Fibroblast of lung (primary cell): ENCODE data around the gene DTX3L. TPM values are rescaled to one million over a fixed set of nuclear protein-coding genes. Genes with fewer than 3 reads are reported as not detected.

ENCODE experiments used
- DNase-seq, 2 donors: peaks; one replicate each; pipeline versions ENCODE4 v3.0.0 to v3.0.0-alpha.2; 2010; ENCODE audit warnings: low read depth in 2 of 2
- H2AFZ ChIP-seq: 2 replicates; pipeline ENCODE4 v1.5.1; 2012; ENCODE audit warnings: low read length, control low read depth, inconsistent platforms
- H3K27ac ChIP-seq: 2 replicates; pipeline ENCODE4 v1.5.1; 2011; ENCODE audit warnings: low read length, control low read depth; ENCODE audit not compliant: insufficient read depth
- H3K27me3 ChIP-seq: 2 replicates; pipeline ENCODE4 v1.5.1; 2011; ENCODE audit warnings: mild to moderate bottlenecking, low read length; ENCODE audit not compliant: control insufficient read depth, insufficient read depth
- H3K36me3 ChIP-seq: 2 replicates; pipeline ENCODE4 v1.5.1; 2011; ENCODE audit warnings: low read length; ENCODE audit not compliant: control insufficient read depth, insufficient read depth
- H3K4me1 ChIP-seq: 2 replicates; pipeline ENCODE4 v1.5.1; 2011; ENCODE audit warnings: low read length; ENCODE audit not compliant: control insufficient read depth, insufficient read depth; ENCODE audit errors: extremely low read depth
- H3K4me2 ChIP-seq: 2 replicates; pipeline ENCODE4 v1.5.1; 2011; ENCODE audit warnings: low read length, control low read depth; ENCODE audit not compliant: insufficient read depth; ENCODE audit errors: extremely low read depth
- H3K4me3 ChIP-seq, 4 experiments: fragments of 200-600 bp in 1 of 4; sonication (generic) in 1 of 4; replicated peaks in 1 of 4; 2 replicates each; pipeline ENCODE4 v1.5.1; 2011 to 2016; ENCODE audit warnings: low read length in 4 of 4, low read depth in 3 of 4, mild to moderate bottlenecking in 3 of 4, control low read depth in 2 of 4, inconsistent platforms in 1 of 4, mixed read lengths in 1 of 4; ENCODE audit not compliant: insufficient read depth in 1 of 4; ENCODE audit errors: control extremely low read depth in 1 of 4
- H3K79me2 ChIP-seq: 2 replicates; pipeline ENCODE4 v1.5.1; 2012; ENCODE audit warnings: mild to moderate bottlenecking, low read length, inconsistent platforms; ENCODE audit not compliant: control insufficient read depth, insufficient read depth
- H3K9ac ChIP-seq: 2 replicates; pipeline ENCODE4 v1.5.1; 2011; ENCODE audit warnings: mild to moderate bottlenecking, low read length, control low read depth; ENCODE audit not compliant: insufficient read depth
- H3K9me3 ChIP-seq: 2 replicates; pipeline ENCODE4 v1.5.1; 2012; ENCODE audit warnings: low read depth, low read length; ENCODE audit not compliant: control insufficient read depth, insufficient read depth
- H4K20me1 ChIP-seq: 2 replicates; pipeline ENCODE4 v1.5.1; 2011; ENCODE audit warnings: low read length; ENCODE audit not compliant: control insufficient read depth, insufficient read depth; ENCODE audit errors: extremely low read depth
- CTCF ChIP-seq, 2 donors: IDR thresholded peaks in 1 of 2; conservative IDR thresholded peaks in 1 of 2; 1 replicate in 1 of 2; 2 replicates in 1 of 2; pipeline ENCODE4 v1.5.1; 2011 to 2012; ENCODE audit warnings: low read length in 2 of 2, control low read depth in 1 of 2, inconsistent platforms in 1 of 2, low read depth in 1 of 2, mild to moderate bottlenecking in 1 of 2
- EZH2 ChIP-seq: IDR thresholded peaks from 2 replicates; pipeline ENCODE4 v1.5.1; 2012; ENCODE audit warnings: low read length, control low read depth, mild to moderate bottlenecking; ENCODE audit errors: missing control alignments
- polyA plus RNA-seq, 2 donors: library from polyadenylated mRNA; depleted of rRNA in 1 of 2; stranded (reverse) in 1 of 2; unstranded in 1 of 2; fragments of >200 nt; gene quantifications; 2 replicates each; pipeline ENCODE4 v1.2.1, GENCODE V29; 2011 to 2012; ENCODE audit warnings: missing spikeins in 1 of 2
- total RNA-seq: library from RNA; depleted of rRNA; stranded (reverse); fragments of >200 nt; gene quantifications from 2 replicates; pipeline ENCODE4 v1.2.1, GENCODE V29; 2014

DTX3L gene
- total and polyA plus RNA-seq, 2 donors (not counting 1 experiment from before 2014, with no cell fraction given), result 15.9 to 31.9 TPM

DNA sequence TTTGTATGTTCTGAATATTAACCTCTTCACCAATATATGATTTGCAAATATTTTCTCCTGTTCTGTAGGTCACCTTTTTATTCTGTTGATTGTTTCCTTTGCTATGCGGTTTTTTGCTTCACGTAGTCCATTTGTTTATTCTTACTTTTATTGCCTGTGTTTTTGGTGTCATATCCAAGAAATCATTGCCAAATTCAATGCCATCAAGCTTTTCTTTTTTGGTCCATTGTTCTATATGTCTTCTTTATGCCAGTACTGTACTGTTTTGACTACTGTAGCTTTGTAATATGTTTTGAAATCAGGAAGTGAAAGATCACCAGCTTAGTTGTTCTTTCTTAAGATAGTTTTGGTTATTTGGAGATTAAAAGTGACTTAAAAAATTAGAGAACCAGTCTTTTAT lies 17.5 kb downstream of the DTX3L start:
- Histone ChIP-seq H3K36me3 (no peaks in the 10 kb centered on the region), H3K4me1 (no peaks in the 10 kb centered on the region), H3K9ac (no peak overlapping the region), H3K4me3 (no peak overlapping the region), H3K27me3 (no peaks in the 10 kb centered on the region), H3K27ac (no peak overlapping the region), H2AFZ (no peak overlapping the region), H3K79me2 (no peaks in the 10 kb centered on the region), H3K4me2 (no peak overlapping the region), H3K9me3 (no peaks in the 10 kb centered on the region), H4K20me1 (no peaks in the 10 kb centered on the region)
- DNase-seq, result no peak
- TF ChIP-seq CTCF (conservative IDR thresholded peaks at IDR 0.05 in 1 of 2, IDR thresholded peaks at IDR 0.05 in 1 of 2; ENCODE audit: low read depth in 1 of 2, low read length in 2 of 2), result no peak
- no peak for TF ChIP-seq EZH2

- H4K20me1 ChIP-seq, result no peaks in the 10 kb centered on the region
- no peak overlapping the region for H3K4me3 ChIP-seq
- H2AFZ ChIP-seq, result no peak overlapping the region
- no peak overlapping the region for H3K9ac ChIP-seq
- TF ChIP-seq EZH2 (no peak), CTCF (conservative IDR thresholded peaks at IDR 0.05 in 1 of 2, IDR thresholded peaks at IDR 0.05 in 1 of 2; ENCODE audit: low read depth in 1 of 2, low read length in 2 of 2) (no peak)
- DNase-seq, result no peak
- H3K4me2 ChIP-seq, result no peak overlapping the region
- H3K36me3 ChIP-seq, result no peaks in the 10 kb centered on the region
- H3K27me3 ChIP-seq, result no peaks in the 10 kb centered on the region
- H3K27ac ChIP-seq, result no peak overlapping the region
- no peaks in the 10 kb centered on the region for H3K79me2 ChIP-seq
- no peaks in the 10 kb centered on the region for H3K4me1 ChIP-seq
- H3K9me3 ChIP-seq, result no peaks in the 10 kb centered on the region
These were observed 18.3 kb downstream of the DTX3L start for GRCh38 chr3:122582390-122582789.

- no peak overlapping the region for H2AFZ ChIP-seq
- no peak overlapping the region for H3K9ac ChIP-seq
- no peaks in the 10 kb centered on the region for H3K79me2 ChIP-seq
- no peaks in the 10 kb centered on the region for H3K36me3 ChIP-seq
- no peak overlapping the region for H3K4me2 ChIP-seq
- TF ChIP-seq EZH2, result no peak
- no peak for TF ChIP-seq CTCF (conservative IDR thresholded peaks at IDR 0.05 in 1 of 2, IDR thresholded peaks at IDR 0.05 in 1 of 2; ENCODE audit: low read depth in 1 of 2, low read length in 2 of 2)
- H3K9me3 ChIP-seq, result no peaks in the 10 kb centered on the region
- no peaks in the 10 kb centered on the region for H3K4me1 ChIP-seq
- no peaks in the 10 kb centered on the region for H3K27me3 ChIP-seq
- H4K20me1 ChIP-seq, result no peaks in the 10 kb centered on the region
- H3K4me3 ChIP-seq, result no peak overlapping the region
- H3K27ac ChIP-seq, result no peak overlapping the region
- no peak for DNase-seq
These were observed 22.0 kb downstream of the DTX3L start for GRCh38 chr3:122586098-122586497.
